CD4-positive, alpha-beta T cell treated with Interleukin-15 for 4 hours (primary cell): ENCODE data around the gene ZCCHC4.
"Not testable (repeated sequence)": the region's sequence is repeated elsewhere in the genome, so short reads cannot be mapped to it uniquely, and the experiment has no call there.

Experiments
- DNase-seq: peaks from one replicate; pipeline ENCODE4 v3.0.0-alpha.2; 2020; ENCODE audit warnings: low spot score

Gene ZCCHC4

GRCh38 chr4:25321703-25322102, 9.1 kb downstream of the ZCCHC4 start:
- no peak for DNase-seq

GRCh38 chr4:25328463-25328862, 15.9 kb downstream of the ZCCHC4 start:
- DNase-seq, result not testable (repeated sequence)

GRCh38 chr4:25330335-25330734, 17.8 kb downstream of the ZCCHC4 start:
- no peak for DNase-seq

GRCh38 chr4:25330905-25331808, 18.6 kb downstream of the ZCCHC4 start:
- DNase-seq, result peak; percentile 18

GRCh38 chr4:25343671-25344070, 31.1 kb downstream of the ZCCHC4 start:
- no peak for DNase-seq

GRCh38 chr4:25345744-25346143, 33.2 kb downstream of the ZCCHC4 start:
- no peak for DNase-seq

GRCh38 chr4:25346913-25347312, 34.3 kb downstream of the ZCCHC4 start:
- DNase-seq, result no peak

- DNase-seq, result no peak
Measured at GRCh38 chr4:25347473-25347872, 34.9 kb downstream of the ZCCHC4 start.

- DNase-seq, result no peak
Measured at GRCh38 chr4:25347971-25348370, 35.4 kb downstream of the ZCCHC4 start.

GRCh38 chr4:25350561-25350960, 38.0 kb downstream of the ZCCHC4 start:
- no peak for DNase-seq

- no peak for DNase-seq
Measured at GRCh38 chr4:25351777-25352416, 39.3 kb downstream of the ZCCHC4 start.

GRCh38 chr4:25356068-25356467, 43.5 kb downstream of the ZCCHC4 start:
- DNase-seq, result no peak

GRCh38 chr4:25358515-25359275, 46.1 kb downstream of the ZCCHC4 start:
- DNase-seq, result no peak

- DNase-seq, result no peak
Measured at GRCh38 chr4:25361253-25361652, 48.7 kb downstream of the ZCCHC4 start.

GRCh38 chr4:25367004-25367621, 54.5 kb downstream of the ZCCHC4 start:
- peak; percentile 39 for DNase-seq

GRCh38 chr4:25367877-25368276, 55.3 kb downstream of the ZCCHC4 start:
- no peak for DNase-seq

- no peak for DNase-seq
Measured at GRCh38 chr4:25368315-25368714, 55.7 kb downstream of the ZCCHC4 start.

GRCh38 chr4:25370242-25370641, 57.7 kb downstream of the ZCCHC4 start:
- DNase-seq, result no peak

- DNase-seq, result not testable (repeated sequence)
Measured at GRCh38 chr4:25372549-25372948, 60.0 kb downstream of the ZCCHC4 start.

GRCh38 chr4:25376754-25377571, 64.4 kb downstream of the ZCCHC4 start, which contains the start of gene ANAPC4:
ANAPC4 (plus strand) TSS chr4:25377263; CDS start chr4:25377428, 165 bp downstream.
- DNase-seq, result peak; percentile 97
